Measurements from ENCODE around the gene WNT6.

DNA sequence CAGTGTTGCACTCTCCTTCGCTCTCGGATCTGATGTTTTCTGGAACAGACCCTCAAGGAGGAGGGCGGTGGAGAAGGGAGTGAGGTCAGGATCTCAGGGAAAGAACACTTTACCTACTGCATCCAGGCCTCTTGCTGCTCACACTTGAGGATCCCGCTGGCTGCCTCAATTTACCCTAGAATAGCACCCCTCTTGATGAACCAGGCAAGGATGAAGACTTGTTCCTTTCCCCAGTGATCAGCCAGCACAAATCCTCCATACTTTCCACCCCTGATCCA lies 35.2 kb downstream of the WNT6 start:
- TF ChIP-seq, protein P1, sequence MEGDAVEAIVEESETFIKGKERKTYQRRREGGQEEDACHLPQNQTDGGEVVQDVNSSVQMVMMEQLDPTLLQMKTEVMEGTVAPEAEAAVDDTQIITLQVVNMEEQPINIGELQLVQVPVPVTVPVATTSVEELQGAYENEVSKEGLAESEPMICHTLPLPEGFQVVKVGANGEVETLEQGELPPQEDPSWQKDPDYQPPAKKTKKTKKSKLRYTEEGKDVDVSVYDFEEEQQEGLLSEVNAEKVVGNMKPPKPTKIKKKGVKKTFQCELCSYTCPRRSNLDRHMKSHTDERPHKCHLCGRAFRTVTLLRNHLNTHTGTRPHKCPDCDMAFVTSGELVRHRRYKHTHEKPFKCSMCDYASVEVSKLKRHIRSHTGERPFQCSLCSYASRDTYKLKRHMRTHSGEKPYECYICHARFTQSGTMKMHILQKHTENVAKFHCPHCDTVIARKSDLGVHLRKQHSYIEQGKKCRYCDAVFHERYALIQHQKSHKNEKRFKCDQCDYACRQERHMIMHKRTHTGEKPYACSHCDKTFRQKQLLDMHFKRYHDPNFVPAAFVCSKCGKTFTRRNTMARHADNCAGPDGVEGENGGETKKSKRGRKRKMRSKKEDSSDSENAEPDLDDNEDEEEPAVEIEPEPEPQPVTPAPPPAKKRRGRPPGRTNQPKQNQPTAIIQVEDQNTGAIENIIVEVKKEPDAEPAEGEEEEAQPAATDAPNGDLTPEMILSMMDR (IDR thresholded peaks at IDR 0.05): no peak
- no peak for TF ChIP-seq ZFX (IDR thresholded peaks at IDR 0.05; ENCODE audit: borderline replicate concordance)
